ENCODE data around the gene TRIM47.

DNA sequence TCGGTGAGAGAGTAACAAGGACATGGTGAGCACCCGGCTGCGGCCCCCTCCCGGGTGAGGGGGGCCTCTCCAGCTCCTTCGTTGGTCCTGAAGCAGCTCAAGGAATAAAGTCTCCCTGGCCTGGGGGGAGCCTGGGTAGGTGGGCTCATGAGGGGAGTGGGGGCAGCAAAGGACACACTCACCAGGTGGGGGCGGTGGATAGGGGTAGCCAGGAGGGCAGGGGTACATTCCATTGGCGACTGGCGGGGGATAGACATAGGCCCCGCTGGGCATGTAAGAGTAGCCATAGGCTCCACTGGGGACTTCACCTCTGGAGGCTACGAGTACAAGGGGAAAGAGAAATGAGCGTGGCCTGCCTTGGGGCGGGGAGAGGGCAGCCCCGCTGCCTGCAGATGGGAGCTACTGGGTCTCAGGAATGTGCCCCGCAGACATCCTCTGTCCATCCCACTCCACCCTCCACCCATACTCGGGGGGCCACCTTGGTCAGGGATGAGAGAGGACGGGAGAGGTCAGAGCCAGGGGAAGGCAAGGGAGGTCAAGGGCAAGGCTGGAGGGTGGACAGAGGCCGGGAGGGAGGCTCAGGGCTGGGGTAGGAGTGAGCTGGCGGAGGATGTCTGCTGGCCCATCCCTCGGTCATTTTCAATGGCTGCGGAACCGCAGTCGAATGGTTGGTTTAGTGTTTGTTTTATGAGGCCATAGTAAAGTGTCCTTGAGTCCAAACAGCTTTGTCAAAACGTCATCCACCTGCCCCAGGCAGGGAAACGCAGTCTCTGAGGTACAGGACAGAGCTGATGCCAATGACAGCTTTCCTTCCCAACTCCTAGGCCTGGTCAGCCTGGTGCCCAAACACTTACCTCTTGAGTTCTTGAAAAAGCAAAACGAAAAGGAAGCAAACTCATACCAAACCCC, 30.5 kb downstream of the TRIM47 start:
- TF ChIP-seq, protein P1, sequence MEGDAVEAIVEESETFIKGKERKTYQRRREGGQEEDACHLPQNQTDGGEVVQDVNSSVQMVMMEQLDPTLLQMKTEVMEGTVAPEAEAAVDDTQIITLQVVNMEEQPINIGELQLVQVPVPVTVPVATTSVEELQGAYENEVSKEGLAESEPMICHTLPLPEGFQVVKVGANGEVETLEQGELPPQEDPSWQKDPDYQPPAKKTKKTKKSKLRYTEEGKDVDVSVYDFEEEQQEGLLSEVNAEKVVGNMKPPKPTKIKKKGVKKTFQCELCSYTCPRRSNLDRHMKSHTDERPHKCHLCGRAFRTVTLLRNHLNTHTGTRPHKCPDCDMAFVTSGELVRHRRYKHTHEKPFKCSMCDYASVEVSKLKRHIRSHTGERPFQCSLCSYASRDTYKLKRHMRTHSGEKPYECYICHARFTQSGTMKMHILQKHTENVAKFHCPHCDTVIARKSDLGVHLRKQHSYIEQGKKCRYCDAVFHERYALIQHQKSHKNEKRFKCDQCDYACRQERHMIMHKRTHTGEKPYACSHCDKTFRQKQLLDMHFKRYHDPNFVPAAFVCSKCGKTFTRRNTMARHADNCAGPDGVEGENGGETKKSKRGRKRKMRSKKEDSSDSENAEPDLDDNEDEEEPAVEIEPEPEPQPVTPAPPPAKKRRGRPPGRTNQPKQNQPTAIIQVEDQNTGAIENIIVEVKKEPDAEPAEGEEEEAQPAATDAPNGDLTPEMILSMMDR (IDR thresholded peaks at IDR 0.05; ENCODE audit: poor library complexity) = no peak
- TF ChIP-seq EZH2 (IDR thresholded peaks at IDR 0.05; ENCODE audit: borderline replicate concordance) (no peak), EZH2phosphoT487 (IDR thresholded peaks at IDR 0.05; ENCODE audit: low read depth, severe bottlenecking, unreplicated experiment) (no peak)

All from hepatocyte (in vitro differentiated cells).